ENCODE data around the gene PRKCA.
A peak's percentile ranks its signal among the peaks of the same experiment; 100 is the strongest.
"Not testable (repeated sequence)": the region's sequence is repeated elsewhere in the genome, so short reads cannot be mapped to it uniquely, and the experiment has no call there.

The PRKCA gene

DNA sequence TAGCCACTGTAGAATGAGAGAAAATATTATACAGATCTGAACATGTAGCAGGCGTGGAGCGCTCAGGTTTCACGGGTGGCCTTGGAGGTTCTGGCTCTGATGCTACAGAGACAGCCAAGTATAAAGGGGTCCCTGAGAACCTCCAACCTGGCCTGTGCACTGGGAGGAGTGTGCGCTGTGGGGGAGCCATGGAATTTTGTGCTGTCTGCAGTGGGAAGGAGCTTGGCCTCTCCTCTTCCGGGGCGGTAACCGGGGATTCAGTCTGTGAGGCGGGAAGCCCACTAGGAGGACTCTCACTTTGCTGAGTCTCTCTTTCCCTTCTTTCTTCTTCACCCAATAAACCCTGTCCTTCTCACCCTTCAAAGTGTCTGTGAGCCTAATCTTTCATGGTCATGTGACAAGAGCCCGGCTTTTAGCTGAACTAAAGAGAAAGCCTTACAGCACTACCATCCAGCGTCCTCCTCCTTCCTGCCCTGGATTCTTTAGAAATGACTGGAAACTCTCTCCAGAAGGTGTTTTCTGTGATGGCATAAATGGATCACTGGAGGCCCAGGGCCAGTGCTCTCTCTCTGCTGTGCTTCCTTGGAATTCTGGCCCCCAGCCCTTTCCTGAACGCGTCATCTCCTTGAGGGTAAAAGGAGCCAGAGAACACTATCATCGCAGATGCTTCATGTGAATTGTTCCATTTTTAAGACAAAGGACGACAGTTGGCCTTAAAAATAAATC, 300.4 kb downstream of the PRKCA start:
- no peak for DNase-seq (ENCODE audit: low read depth in 2 of 3, low spot score in 2 of 3)

GRCh38 chr17:66604376-66604775, 302.0 kb downstream of the PRKCA start:
- DNase-seq (ENCODE audit: low read depth in 2 of 3, low spot score in 2 of 3): no peak

- DNase-seq (ENCODE audit: low read depth in 2 of 3, low spot score in 2 of 3): no peak
Measured at GRCh38 chr17:66605541-66605940, 303.1 kb downstream of the PRKCA start.

- DNase-seq (ENCODE audit: low read depth in 2 of 3, low spot score in 2 of 3): no peak
Measured at GRCh38 chr17:66610361-66611133, 308.1 kb downstream of the PRKCA start.

DNA sequence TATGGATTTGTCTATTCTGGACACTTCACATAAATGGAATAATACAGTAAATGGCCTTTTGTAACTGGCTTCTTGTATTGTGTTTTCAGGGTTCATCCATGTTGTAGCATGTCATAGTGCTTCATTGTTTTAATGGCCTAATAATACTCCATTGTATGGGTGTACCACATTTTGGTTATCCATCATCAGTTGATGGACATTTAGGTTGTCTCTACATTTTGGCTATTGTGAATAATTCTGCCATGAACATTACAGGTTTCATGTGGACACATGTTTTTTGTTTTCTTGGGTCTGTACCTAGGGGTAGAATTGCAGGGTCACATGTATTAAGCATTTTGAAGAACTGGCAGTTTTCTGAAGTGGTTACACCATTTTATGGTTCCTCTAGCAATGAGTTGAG, 309.0 kb downstream of the PRKCA start:
- no peak for DNase-seq (ENCODE audit: low read depth in 2 of 3, low spot score in 2 of 3)

- no peak for DNase-seq (ENCODE audit: low read depth in 2 of 3, low spot score in 2 of 3)
Measured at GRCh38 chr17:66612993-66613392, 310.6 kb downstream of the PRKCA start.

- DNase-seq (ENCODE audit: low read depth in 2 of 3, low spot score in 2 of 3): no peak
Measured at GRCh38 chr17:66614469-66614868, 312.1 kb downstream of the PRKCA start.

- no peak for DNase-seq (ENCODE audit: low read depth in 2 of 3, low spot score in 2 of 3)
Measured at GRCh38 chr17:66619206-66619605, 316.8 kb downstream of the PRKCA start.

- no peak for DNase-seq (ENCODE audit: low read depth in 2 of 3, low spot score in 2 of 3)
Measured at GRCh38 chr17:66620528-66620927, 318.1 kb downstream of the PRKCA start.

- DNase-seq (ENCODE audit: low read depth in 2 of 3, low spot score in 2 of 3): not testable (repeated sequence)
Measured at GRCh38 chr17:66624630-66625029, 322.2 kb downstream of the PRKCA start.

DNA sequence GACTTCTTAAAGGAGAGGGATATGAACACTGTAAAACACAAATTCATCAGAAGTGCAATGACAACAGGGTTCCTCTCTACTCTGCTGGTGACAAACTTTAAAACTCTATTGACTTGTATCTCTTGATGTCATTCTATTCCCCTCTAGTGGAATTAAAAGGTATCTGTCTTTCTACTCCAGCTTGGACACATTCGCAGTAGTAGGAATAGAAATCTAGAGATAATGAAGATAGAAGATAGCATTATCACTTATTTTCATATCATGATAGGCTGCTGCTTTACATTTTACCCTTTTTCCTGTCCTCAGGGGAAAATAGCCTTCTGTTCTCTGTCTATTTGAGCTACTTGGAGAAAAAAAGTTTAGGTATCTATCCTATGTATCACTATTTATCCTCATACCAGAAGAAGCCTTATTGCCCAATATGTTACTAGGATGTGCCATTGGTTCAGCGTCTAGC, 322.9 kb downstream of the PRKCA start:
- no peak for DNase-seq (ENCODE audit: low read depth in 2 of 3, low spot score in 2 of 3)

DNA sequence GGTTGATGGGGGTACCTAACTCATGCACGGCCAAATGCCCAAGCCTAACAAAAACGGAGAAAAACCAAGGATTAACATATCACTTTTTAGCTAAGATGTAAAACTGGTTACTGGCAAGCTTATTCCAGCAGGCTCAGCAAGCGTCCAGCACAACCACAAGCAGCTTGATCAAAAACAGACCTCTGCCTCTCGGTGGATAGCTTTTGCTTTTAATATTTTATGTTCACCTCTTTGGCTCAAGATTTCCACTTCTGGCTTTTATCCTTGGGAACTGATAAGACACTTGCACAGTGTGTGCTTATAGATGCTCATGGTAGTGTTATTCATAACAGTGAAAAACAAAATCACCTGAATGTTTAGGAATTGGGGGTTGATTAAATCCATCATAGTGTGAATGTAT, 325.6 kb downstream of the PRKCA start:
- no peak for DNase-seq (ENCODE audit: low read depth in 2 of 3, low spot score in 2 of 3)

GRCh38 chr17:66629762-66630161, 327.3 kb downstream of the PRKCA start:
- no peak for DNase-seq (ENCODE audit: low read depth in 2 of 3, low spot score in 2 of 3)

- no peak for DNase-seq (ENCODE audit: low read depth in 2 of 3, low spot score in 2 of 3)
Measured at GRCh38 chr17:66630379-66630778, 328.0 kb downstream of the PRKCA start.

- DNase-seq (ENCODE audit: low read depth in 2 of 3, low spot score in 2 of 3): no peak
Measured at GRCh38 chr17:66630828-66631472, 328.5 kb downstream of the PRKCA start.

- DNase-seq (ENCODE audit: low read depth in 2 of 3, low spot score in 2 of 3): no peak
Measured at GRCh38 chr17:66632731-66633130, 330.3 kb downstream of the PRKCA start.

GRCh38 chr17:66633317-66633965, 331.0 kb downstream of the PRKCA start:
- peak in 2 of 3 experiments; percentile 6 to 18 for DNase-seq (ENCODE audit: low read depth in 2 of 3, low spot score in 2 of 3)

DNA sequence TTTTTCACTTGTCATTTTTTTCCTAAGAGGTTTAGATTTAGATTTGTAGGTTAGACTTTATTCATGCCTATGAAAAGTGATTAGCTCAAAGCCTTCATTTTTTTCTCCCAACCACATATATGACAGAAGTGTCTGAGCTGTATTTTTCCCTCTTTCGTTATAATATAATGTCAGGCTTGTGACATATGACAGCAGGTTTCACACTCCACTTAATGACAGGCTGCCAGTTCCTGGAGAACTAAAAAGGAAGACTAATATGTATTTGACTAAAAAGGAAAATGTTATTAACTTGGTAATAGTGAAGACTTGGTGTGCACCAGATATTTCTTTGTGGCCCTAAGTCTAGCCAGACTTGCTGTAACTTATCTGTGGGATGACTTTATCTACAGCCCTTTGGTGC, 331.8 kb downstream of the PRKCA start:
- no peak for DNase-seq (ENCODE audit: low read depth in 2 of 3, low spot score in 2 of 3)

DNA sequence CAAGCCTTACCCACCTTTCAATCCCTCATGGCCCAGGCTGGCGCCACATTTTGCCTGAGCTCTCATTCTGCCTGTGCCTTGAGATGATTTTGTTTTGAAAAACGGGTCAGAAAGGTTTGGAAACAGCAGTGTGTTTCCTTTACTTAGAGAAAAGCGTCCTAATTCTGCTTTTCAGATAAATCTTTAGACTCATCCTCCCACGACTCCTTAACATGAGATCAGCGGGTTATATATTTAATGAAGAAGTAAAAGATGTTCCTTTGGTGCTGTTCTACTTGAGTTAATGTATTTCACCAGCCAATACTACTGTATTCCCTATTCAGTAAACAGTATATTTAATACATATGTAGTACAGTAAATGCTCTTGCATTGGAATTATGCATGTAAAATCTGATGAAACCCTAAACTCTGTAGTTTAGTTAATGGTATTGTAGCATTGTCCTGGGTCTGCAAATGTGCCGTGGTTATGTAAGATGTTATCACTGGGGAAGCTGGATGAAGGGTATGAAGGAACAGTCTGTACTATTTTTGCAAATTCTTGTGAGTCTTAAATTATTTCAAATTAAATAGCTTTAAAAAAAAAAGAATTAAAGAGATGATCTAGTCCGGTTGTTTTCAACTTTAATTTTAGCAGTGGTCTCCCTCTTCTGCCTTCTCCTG, 333.1 kb downstream of the PRKCA start:
- DNase-seq (ENCODE audit: low read depth in 2 of 3, low spot score in 2 of 3): no peak

- DNase-seq (ENCODE audit: low read depth in 2 of 3, low spot score in 2 of 3): no peak
Measured at GRCh38 chr17:66636111-66636510, 333.7 kb downstream of the PRKCA start.

- no peak for DNase-seq (ENCODE audit: low read depth in 2 of 3, low spot score in 2 of 3)
Measured at GRCh38 chr17:66637491-66637890, 335.1 kb downstream of the PRKCA start.

Measured in activated CD8-positive, alpha-beta memory T cell treated with anti-CD3 and anti-CD28 coated beads for 48 hours (primary cell).